Peyer's patch (tissue), 4 donors: ENCODE data around the gene SAG. TPM values are rescaled to one million over a fixed set of nuclear protein-coding genes. Genes with fewer than 3 reads are reported as not detected.

Experiments
- DNase-seq, 3 donors: peaks; one replicate each; pipeline ENCODE4 v3.0.0-alpha.2; 2017 to 2019
- H3K27ac ChIP-seq, 4 donors: fragments of 200-600 bp; sonication (generic); one replicate each; pipeline ENCODE4 v1.5.1; 2016 to 2019
- H3K27me3 ChIP-seq, 2 donors: fragments of 200-600 bp; sonication (generic); one replicate each; pipeline ENCODE4 v1.5.1; 2019
- H3K36me3 ChIP-seq, 3 donors: fragments of 200-600 bp; sonication (generic); one replicate each; pipeline ENCODE4 v1.5.1; 2016 to 2019
- H3K4me1 ChIP-seq, 4 donors: fragments of 200-600 bp; sonication (generic); one replicate each; pipeline ENCODE4 v1.5.1; 2016 to 2019
- H3K4me3 ChIP-seq, 4 donors: fragments of 200-600 bp; sonication (generic); 1 replicate in 3 of 4; 2 replicates in 1 of 4; pipeline ENCODE4 v1.5.1; 2016 to 2019; ENCODE audit warnings: mild to moderate bottlenecking in 1 of 4
- H3K9me3 ChIP-seq, 4 donors: fragments of 200-600 bp; sonication (generic); one replicate each; pipeline ENCODE4 v1.5.1; 2016 to 2019; ENCODE audit warnings: mild to moderate bottlenecking in 1 of 4
- CTCF ChIP-seq, 6 experiments: fragments of 450-650 bp in 4 of 6; fragments of 200-600 bp in 2 of 6; sonication (generic) in 1 of 6; IDR thresholded peaks; one replicate each; pipeline ENCODE4 v1.5.1; 2017 to 2019; ENCODE audit warnings: antibody characterized with exemption in 6 of 6, mild to moderate bottlenecking in 3 of 6, moderate library complexity in 1 of 6
- POLR2A ChIP-seq, 2 donors: fragments of 450-650 bp; IDR thresholded peaks; one replicate each; pipeline ENCODE4 v1.5.1; 2017; ENCODE audit warnings: antibody characterized with exemption in 2 of 2, mild to moderate bottlenecking in 2 of 2, moderate library complexity in 2 of 2
- total RNA-seq, 4 donors: library from RNA; depleted of rRNA; stranded (reverse); fragments of >200 nt; gene quantifications; one replicate each; pipeline ENCODE4 v1.1.0, GENCODE V29; 2016

The SAG gene
- total RNA-seq, 4 donors from 2014 or later: not detected

GRCh38 chr2:233311241-233311926, 3.8 kb downstream of the SAG start:
- Histone ChIP-seq H3K27ac (no peak overlapping the region), H3K27me3 (no peaks in the 10 kb centered on the region), H3K36me3 (no peaks in the 10 kb centered on the region), H3K9me3 (no peaks in the 10 kb centered on the region), H3K4me3 (no peak overlapping the region), H3K4me1 (no peaks in the 10 kb centered on the region)
- TF ChIP-seq POLR2A (IDR thresholded peaks at IDR 0.05): no peak
- no peak for DNase-seq

GRCh38 chr2:233312874-233313273, 5.3 kb downstream of the SAG start:
- TF ChIP-seq CTCF (IDR thresholded peaks at IDR 0.05) (no peak), POLR2A (IDR thresholded peaks at IDR 0.05) (no peak)
- no peak overlapping the region for H3K4me3 ChIP-seq
- no peaks in the 10 kb centered on the region for H3K4me1 ChIP-seq
- H3K27ac ChIP-seq: no peak overlapping the region
- H3K36me3 ChIP-seq: no peaks in the 10 kb centered on the region
- no peaks in the 10 kb centered on the region for H3K9me3 ChIP-seq
- no peaks in the 10 kb centered on the region for H3K27me3 ChIP-seq
- DNase-seq: no peak

GRCh38 chr2:233314180-233314925, 6.7 kb downstream of the SAG start:
- no peaks in the 10 kb centered on the region for H3K9me3 ChIP-seq
- no peak overlapping the region for H3K4me3 ChIP-seq
- no peaks in the 10 kb centered on the region for H3K4me1 ChIP-seq
- no peaks in the 10 kb centered on the region for H3K36me3 ChIP-seq
- TF ChIP-seq POLR2A (IDR thresholded peaks at IDR 0.05) (no peak), CTCF (IDR thresholded peaks at IDR 0.05) (no peak)
- no peak overlapping the region for H3K27ac ChIP-seq
- H3K27me3 ChIP-seq: no peaks in the 10 kb centered on the region
- DNase-seq: no peak

DNA sequence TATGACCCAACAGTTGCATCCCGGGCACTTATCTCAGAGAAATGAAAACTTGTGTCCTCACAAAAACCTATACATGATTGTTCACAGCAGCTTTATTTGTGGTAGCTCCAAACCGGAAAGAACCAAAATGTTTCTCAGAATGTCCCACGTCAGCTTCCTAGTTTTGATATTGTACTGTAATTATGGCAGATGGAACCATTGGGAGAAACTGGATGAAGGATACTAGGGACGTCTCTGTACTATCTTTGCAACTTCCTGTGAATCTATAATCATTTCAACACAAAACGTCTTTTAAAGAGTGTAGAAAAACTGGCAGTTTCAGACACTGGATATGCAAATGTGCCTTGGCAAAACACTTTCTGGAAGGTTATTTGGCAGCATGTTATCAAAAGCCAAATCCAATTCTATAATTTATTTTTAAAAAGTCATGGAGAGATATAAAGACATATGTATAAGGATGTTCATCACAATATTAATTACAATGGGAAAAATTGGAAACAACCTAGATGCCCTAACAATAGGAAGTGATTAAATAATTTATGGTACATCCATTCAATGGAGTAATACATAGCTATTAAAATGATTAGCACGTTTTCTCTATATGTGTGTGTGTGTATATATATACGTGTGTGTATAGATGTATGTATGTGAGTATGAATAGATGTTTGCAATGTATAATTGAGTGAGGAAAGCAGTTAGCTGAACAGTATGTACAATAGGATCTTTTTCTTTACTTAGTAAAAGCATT, 9.8 kb downstream of the SAG start:
- H3K36me3 ChIP-seq: no peaks in the 10 kb centered on the region
- H3K4me3 ChIP-seq: no peak overlapping the region
- no peak for DNase-seq
- H3K4me1 ChIP-seq: no peaks in the 10 kb centered on the region
- H3K9me3 ChIP-seq: no peaks in the 10 kb centered on the region
- H3K27me3 ChIP-seq: no peaks in the 10 kb centered on the region
- no peak overlapping the region for H3K27ac ChIP-seq
- TF ChIP-seq POLR2A (IDR thresholded peaks at IDR 0.05): no peak

DNA sequence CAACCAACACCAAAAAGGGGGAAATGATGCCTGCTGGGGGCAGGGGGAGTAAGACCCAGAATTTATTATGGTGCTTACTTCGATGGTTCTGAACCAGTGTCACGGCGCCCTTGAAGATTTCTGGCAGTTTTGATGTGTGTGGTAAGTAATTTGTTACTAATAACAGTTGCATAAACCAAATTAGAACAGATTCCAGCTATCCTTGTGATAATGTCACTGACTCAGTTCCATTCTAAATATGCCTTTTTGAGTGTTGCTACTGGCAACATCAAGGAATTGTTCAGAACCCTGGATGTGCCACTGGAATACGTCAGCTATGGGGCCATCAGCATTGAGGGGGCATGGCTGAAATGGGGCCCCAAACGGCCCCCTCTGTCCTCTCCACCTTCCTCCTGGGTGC, 11.6 kb downstream of the SAG start:
- no peaks in the 10 kb centered on the region for H3K9me3 ChIP-seq
- H3K27ac ChIP-seq: no peak overlapping the region
- no peak overlapping the region for H3K4me3 ChIP-seq
- H3K36me3 ChIP-seq: no peaks in the 10 kb centered on the region
- no peaks in the 10 kb centered on the region for H3K4me1 ChIP-seq
- no peak for TF ChIP-seq CTCF (IDR thresholded peaks at IDR 0.05)
- TF ChIP-seq POLR2A (IDR thresholded peaks at IDR 0.05): no peak
- no peak for DNase-seq
- no peaks in the 10 kb centered on the region for H3K27me3 ChIP-seq

DNA sequence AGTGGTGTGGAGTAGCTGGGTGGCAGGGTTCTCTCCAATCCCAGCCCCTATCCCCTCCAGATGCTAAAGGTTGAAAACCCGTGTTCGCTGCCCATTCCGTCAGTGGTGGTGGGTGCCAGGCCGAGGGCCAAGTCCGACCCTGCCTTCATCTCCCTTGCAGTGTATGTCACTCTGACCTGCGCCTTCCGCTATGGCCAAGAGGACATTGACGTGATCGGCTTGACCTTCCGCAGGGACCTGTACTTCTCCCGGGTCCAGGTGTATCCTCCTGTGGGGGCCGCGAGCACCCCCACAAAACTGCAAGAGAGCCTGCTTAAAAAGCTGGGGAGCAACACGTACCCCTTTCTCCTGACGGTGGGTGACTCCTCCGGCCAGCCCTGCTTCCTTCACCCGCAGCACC, 12.9 kb downstream of the SAG start:
- no peaks in the 10 kb centered on the region for H3K4me1 ChIP-seq

More for the DNA sequence above, 12.9 kb downstream of the SAG start:
- H3K4me3 ChIP-seq: no peak overlapping the region
- H3K27me3 ChIP-seq: no peaks in the 10 kb centered on the region
- no peaks in the 10 kb centered on the region for H3K9me3 ChIP-seq
- H3K27ac ChIP-seq: no peak overlapping the region
- no peaks in the 10 kb centered on the region for H3K36me3 ChIP-seq
- DNase-seq: no peak
- TF ChIP-seq POLR2A (IDR thresholded peaks at IDR 0.05) (no peak), CTCF (IDR thresholded peaks at IDR 0.05) (no peak)
